Measurements from ENCODE around the gene CCDC187.

The CCDC187 gene

GRCh38 chr9:136311051-136312008 lies 7.4 kb upstream of the CCDC187 start:
- TF ChIP-seq REST (IDR thresholded peaks at IDR 0.05; ENCODE audit: insufficient read depth in 1 of 2, low read depth in 2 of 2, low read length in 2 of 2) = no peak
- no peak for TF ChIP-seq POLR2AphosphoS5 (IDR thresholded peaks at IDR 0.05; ENCODE audit: low read depth, low read length)
- no peak for TF ChIP-seq FOXP2 (optimal IDR thresholded peaks at IDR 0.05; ENCODE audit: borderline replicate concordance, extremely low read depth, extremely low read length, insufficient read depth)
- TF ChIP-seq SIN3A (IDR thresholded peaks at IDR 0.05; ENCODE audit: borderline replicate concordance, insufficient read depth, low read length) = no peak

- TF ChIP-seq POLR2AphosphoS5 (IDR thresholded peaks at IDR 0.05; ENCODE audit: low read depth, low read length) = no peak
- no peak for TF ChIP-seq SIN3A (IDR thresholded peaks at IDR 0.05; ENCODE audit: borderline replicate concordance, insufficient read depth, low read length)
- TF ChIP-seq REST (IDR thresholded peaks at IDR 0.05; ENCODE audit: insufficient read depth in 1 of 2, low read depth in 2 of 2, low read length in 2 of 2) = no peak
- no peak for TF ChIP-seq TAF1 (IDR thresholded peaks at IDR 0.05; ENCODE audit: borderline replicate concordance, insufficient read depth, low read length)
- TF ChIP-seq FOXP2 (optimal IDR thresholded peaks at IDR 0.05; ENCODE audit: borderline replicate concordance, extremely low read depth, extremely low read length, insufficient read depth) = no peak
Observed at GRCh38 chr9:136310273-136311030, 6.6 kb upstream of the CCDC187 start.

GRCh38 chr9:136309806-136310220 lies 5.9 kb upstream of the CCDC187 start:
- TF ChIP-seq POLR2AphosphoS5 (IDR thresholded peaks at IDR 0.05; ENCODE audit: low read depth, low read length) = no peak
- no peak for TF ChIP-seq SIN3A (IDR thresholded peaks at IDR 0.05; ENCODE audit: borderline replicate concordance, insufficient read depth, low read length)
- no peak for TF ChIP-seq TAF1 (IDR thresholded peaks at IDR 0.05; ENCODE audit: borderline replicate concordance, insufficient read depth, low read length)
- no peak for TF ChIP-seq REST (IDR thresholded peaks at IDR 0.05; ENCODE audit: insufficient read depth in 1 of 2, low read depth in 2 of 2, low read length in 2 of 2)
- no peak for TF ChIP-seq FOXP2 (optimal IDR thresholded peaks at IDR 0.05; ENCODE audit: borderline replicate concordance, extremely low read depth, extremely low read length, insufficient read depth)

GRCh38 chr9:136309101-136309801 lies 5.4 kb upstream of the CCDC187 start:
- TF ChIP-seq REST (IDR thresholded peaks at IDR 0.05; ENCODE audit: insufficient read depth in 1 of 2, low read depth in 2 of 2, low read length in 2 of 2) (no peak), TAF1 (IDR thresholded peaks at IDR 0.05; ENCODE audit: borderline replicate concordance, insufficient read depth, low read length) (no peak), POLR2AphosphoS5 (IDR thresholded peaks at IDR 0.05; ENCODE audit: low read depth, low read length) (no peak), SIN3A (IDR thresholded peaks at IDR 0.05; ENCODE audit: borderline replicate concordance, insufficient read depth, low read length) (no peak), FOXP2 (optimal IDR thresholded peaks at IDR 0.05; ENCODE audit: borderline replicate concordance, extremely low read depth, extremely low read length, insufficient read depth) (no peak)

Measured in PFSK-1 (cell line).